ENCODE measurements around the gene C2orf92.

DNA sequence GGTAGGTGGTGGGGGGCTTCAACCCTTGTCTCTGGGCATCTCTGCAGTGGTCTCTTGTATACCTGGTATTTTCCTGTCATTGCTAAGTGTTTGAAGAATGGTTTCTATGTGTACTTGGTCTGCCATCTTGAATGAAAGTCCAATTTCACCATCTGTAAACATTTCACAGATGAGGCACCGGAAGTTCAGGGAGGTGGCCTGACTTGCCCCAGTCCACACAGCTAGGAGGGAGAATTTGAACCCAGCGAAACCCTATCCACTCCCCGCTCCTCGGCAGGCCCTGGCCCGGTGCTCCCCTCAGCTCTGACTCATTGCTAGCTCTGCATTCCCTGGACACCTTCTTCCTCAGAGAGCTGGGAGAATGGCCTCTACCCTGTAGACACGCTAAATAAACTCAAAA, 74.4 kb downstream of the C2orf92 start:
- TF ChIP-seq, protein P1, sequence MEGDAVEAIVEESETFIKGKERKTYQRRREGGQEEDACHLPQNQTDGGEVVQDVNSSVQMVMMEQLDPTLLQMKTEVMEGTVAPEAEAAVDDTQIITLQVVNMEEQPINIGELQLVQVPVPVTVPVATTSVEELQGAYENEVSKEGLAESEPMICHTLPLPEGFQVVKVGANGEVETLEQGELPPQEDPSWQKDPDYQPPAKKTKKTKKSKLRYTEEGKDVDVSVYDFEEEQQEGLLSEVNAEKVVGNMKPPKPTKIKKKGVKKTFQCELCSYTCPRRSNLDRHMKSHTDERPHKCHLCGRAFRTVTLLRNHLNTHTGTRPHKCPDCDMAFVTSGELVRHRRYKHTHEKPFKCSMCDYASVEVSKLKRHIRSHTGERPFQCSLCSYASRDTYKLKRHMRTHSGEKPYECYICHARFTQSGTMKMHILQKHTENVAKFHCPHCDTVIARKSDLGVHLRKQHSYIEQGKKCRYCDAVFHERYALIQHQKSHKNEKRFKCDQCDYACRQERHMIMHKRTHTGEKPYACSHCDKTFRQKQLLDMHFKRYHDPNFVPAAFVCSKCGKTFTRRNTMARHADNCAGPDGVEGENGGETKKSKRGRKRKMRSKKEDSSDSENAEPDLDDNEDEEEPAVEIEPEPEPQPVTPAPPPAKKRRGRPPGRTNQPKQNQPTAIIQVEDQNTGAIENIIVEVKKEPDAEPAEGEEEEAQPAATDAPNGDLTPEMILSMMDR (IDR thresholded peaks at IDR 0.05; ENCODE audit: low read length), result no peak
- TF ChIP-seq EZH2 (optimal IDR thresholded peaks at IDR 0.05; ENCODE audit: low read depth, low read length), result no peak
